Measurements from ENCODE around the gene PHRF1.

DNA sequence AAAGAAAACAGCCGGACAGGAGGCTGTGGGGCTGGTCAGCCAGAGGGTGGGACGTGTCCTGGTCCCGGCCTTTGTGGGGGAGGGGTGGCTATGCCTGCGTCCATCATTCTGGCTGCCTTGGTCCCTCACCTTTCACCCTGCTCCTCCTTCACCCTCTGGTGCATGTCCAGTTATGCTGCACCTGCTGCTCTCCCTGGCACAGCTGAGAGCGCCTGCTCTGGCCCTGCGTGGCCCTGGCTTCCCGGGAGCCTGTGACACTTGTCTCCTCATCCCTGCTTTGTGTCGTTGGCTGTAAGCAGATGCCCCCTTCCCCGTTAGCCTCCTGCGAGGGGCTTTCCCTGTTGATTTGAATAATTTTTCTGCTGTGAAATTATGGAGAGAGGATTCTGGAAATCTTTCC lies 16.6 kb downstream of the PHRF1 start:
- no peak for TF ChIP-seq POLR2A (IDR thresholded peaks at IDR 0.05)
- TF ChIP-seq, protein P1, sequence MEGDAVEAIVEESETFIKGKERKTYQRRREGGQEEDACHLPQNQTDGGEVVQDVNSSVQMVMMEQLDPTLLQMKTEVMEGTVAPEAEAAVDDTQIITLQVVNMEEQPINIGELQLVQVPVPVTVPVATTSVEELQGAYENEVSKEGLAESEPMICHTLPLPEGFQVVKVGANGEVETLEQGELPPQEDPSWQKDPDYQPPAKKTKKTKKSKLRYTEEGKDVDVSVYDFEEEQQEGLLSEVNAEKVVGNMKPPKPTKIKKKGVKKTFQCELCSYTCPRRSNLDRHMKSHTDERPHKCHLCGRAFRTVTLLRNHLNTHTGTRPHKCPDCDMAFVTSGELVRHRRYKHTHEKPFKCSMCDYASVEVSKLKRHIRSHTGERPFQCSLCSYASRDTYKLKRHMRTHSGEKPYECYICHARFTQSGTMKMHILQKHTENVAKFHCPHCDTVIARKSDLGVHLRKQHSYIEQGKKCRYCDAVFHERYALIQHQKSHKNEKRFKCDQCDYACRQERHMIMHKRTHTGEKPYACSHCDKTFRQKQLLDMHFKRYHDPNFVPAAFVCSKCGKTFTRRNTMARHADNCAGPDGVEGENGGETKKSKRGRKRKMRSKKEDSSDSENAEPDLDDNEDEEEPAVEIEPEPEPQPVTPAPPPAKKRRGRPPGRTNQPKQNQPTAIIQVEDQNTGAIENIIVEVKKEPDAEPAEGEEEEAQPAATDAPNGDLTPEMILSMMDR (IDR thresholded peaks at IDR 0.05) = no peak

Measured in ovary (tissue), 3 donors.